Measurements from ENCODE around the gene SRF. TPM values are rescaled to one million over a fixed set of nuclear protein-coding genes. Genes with fewer than 3 reads are reported as not detected.

The SRF gene
- total and polyA plus RNA-seq, 2 donors (not counting 1 experiment from before 2014, with no cell fraction given): 21.7 to 22.7 TPM

GRCh38 chr6:43143235-43144128 lies 27.6 kb upstream of the SRF start:
- ChIA-PET POLR2A (interaction anchor here (0.6 kb wide), 1 partner anchor 265 kb away, joined by 4 read pairs; no protein-coding TSS in a partner anchor), CTCF (interaction anchor here (0.7 to 4.3 kb wide), 26 partner anchors 9 to 495 kb away, joined by 3 to 50 read pairs (median 4); partner anchors contain the start of genes GNMT, KLHDC3, MEA1 and PEX6)
- intact Hi-C loops (cut with micrococcal nuclease): loop anchor here (1.0 to 5.0 kb wide), 2 partner anchors 136 to 482 kb away; no protein-coding TSS in a partner anchor
- Histone ChIP-seq H3K9ac (ENCODE audit: low read length) (no peak overlapping the region), H3K9me3 (ENCODE audit: control extremely low read depth in 1 of 3, control insufficient read depth in 2 of 3, insufficient read depth in 1 of 3, low read length in 2 of 3) (no peaks in the 10 kb centered on the region), H2AFZ (ENCODE audit: insufficient read depth, low read depth, low read length, poor library complexity, severe bottlenecking) (peak overlapping the region; percentile 66), H3K79me2 (ENCODE audit: control insufficient read depth, insufficient read depth, low read length) (no peaks in the 10 kb centered on the region), H3K27me3 (replicated peaks in 1 of 4; ENCODE audit: control extremely low read depth in 1 of 4, control insufficient read depth in 3 of 4, insufficient read depth in 4 of 4, low read length in 3 of 4) (peaks cover 0 to 4% (median 0%) of the 10 kb centered on the region in 4 experiments), H3K4me2 (replicated peaks; ENCODE audit: low read depth, low read length, poor library complexity, severe bottlenecking) (peak overlapping the region; percentile 55), H3K36me3 (replicated peaks in 1 of 2; ENCODE audit: control extremely low read depth in 1 of 2, control insufficient read depth in 1 of 2, extremely low read depth in 1 of 2, insufficient read depth in 2 of 2, low read length in 1 of 2) (no peaks in the 10 kb centered on the region), H3K27ac (ENCODE audit: low read length in 2 of 2) (no peak overlapping the region), H4K20me1 (ENCODE audit: control insufficient read depth, insufficient read depth, low read length, poor library complexity, severe bottlenecking) (no peaks in the 10 kb centered on the region), H3K4me1 (ENCODE audit: control insufficient read depth in 2 of 2, insufficient read depth in 2 of 2, low read length in 2 of 2) (peaks cover 7 to 8% of the 10 kb centered on the region in 2 donors), H3K4me3 (ENCODE audit: control extremely low read depth in 1 of 5, extremely low read depth in 1 of 5, insufficient read depth in 1 of 5, low read depth in 2 of 5, low read length in 4 of 5) (peak overlapping the region in 1 of 5 experiments; percentile 3)
- WGBS (ENCODE audit: insufficient coverage): 33% methylated on average over 25 of the region's 25 CpGs
- Mint-ChIP-seq H3K27ac (no peak overlapping the region), H3K4me1 (peaks cover 8% of the 10 kb centered on the region), H3K9me3 (ENCODE audit: insufficient read depth) (no peaks in the 10 kb centered on the region), H3K4me3 (no peak overlapping the region), H3K27me3 (peaks cover 9% of the 10 kb centered on the region)
- peak; percentile 93 for ATAC-seq (ENCODE audit: low read depth)
- TF ChIP-seq EZH2 (IDR thresholded peaks at IDR 0.05; ENCODE audit: borderline replicate concordance, insufficient read depth, low read depth, low read length, poor library complexity, severe bottlenecking): no peak
- TF ChIP-seq, protein P1, sequence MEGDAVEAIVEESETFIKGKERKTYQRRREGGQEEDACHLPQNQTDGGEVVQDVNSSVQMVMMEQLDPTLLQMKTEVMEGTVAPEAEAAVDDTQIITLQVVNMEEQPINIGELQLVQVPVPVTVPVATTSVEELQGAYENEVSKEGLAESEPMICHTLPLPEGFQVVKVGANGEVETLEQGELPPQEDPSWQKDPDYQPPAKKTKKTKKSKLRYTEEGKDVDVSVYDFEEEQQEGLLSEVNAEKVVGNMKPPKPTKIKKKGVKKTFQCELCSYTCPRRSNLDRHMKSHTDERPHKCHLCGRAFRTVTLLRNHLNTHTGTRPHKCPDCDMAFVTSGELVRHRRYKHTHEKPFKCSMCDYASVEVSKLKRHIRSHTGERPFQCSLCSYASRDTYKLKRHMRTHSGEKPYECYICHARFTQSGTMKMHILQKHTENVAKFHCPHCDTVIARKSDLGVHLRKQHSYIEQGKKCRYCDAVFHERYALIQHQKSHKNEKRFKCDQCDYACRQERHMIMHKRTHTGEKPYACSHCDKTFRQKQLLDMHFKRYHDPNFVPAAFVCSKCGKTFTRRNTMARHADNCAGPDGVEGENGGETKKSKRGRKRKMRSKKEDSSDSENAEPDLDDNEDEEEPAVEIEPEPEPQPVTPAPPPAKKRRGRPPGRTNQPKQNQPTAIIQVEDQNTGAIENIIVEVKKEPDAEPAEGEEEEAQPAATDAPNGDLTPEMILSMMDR (IDR thresholded peaks at IDR 0.05): peak; percentile 87
- DNase-seq: peak; percentile 76

All from B cell (primary cell).